Heart left ventricle (tissue), 13 donors: ENCODE data around the gene FBXW4.

ENCODE experiments used
- CTCF ChIP-seq, 12 donors: fragments of 200-600 bp; sonication (generic) in 4 of 12; IDR thresholded peaks; one replicate each; pipeline versions ENCODE4 v1.5.0 to v1.8.0; 2018 to 2022; ENCODE audit warnings: antibody characterized with exemption in 12 of 12, mild to moderate bottlenecking in 5 of 12
- POLR2A ChIP-seq, 2 donors: fragments of 450-650 bp; IDR thresholded peaks; one replicate each; pipeline ENCODE4 v1.6.1; 2017; ENCODE audit warnings: antibody characterized with exemption in 2 of 2, mild to moderate bottlenecking in 2 of 2, moderate library complexity in 2 of 2
- donor health status: ischemic (EF 13 %, LVEDD 7.1; RV severe dilation, severe dysfunction).
- donor health status: DM: no; HTN: yes; CAD: no.
- donor health status: DM: no; HTN: no; CAD: no.
- donor health status: ischemic (EF 25% LVEDD 6.9; RV normal size, moderate dysfunction).
- donor health status: ischemic (EF 25% LVEDD 5.7; RV mildly dilated, moderate dysfunction).
- donor health status: ischemic (EF 35%, LVEDD 5.7; RV mildly dilated, moderate dysfunction).
- donor health status: nonischemic (EF 11% LVEDD 7.7; RV severe dilation, severe dysfunction).
- donor health status: DM: yes; HTN: yes; CAD: no.
- donor health status: PGD.
- donor health status: ischemic (EF 29% LVEDD 5.4; RV normal size, mild dysfunction).
- donor health status: nonischemic (EF 23%, LVEDD 6.1; RV moderate dilation, normal function).

- TF ChIP-seq CTCF (IDR thresholded peaks at IDR 0.05) (no peak), POLR2A (IDR thresholded peaks at IDR 0.05) (no peak)
Observed at GRCh38 chr10:101741938-101742337, 47.0 kb upstream of the FBXW4 start.
